ENCODE measurements around the gene FKBP10.

The FKBP10 gene

DNA sequence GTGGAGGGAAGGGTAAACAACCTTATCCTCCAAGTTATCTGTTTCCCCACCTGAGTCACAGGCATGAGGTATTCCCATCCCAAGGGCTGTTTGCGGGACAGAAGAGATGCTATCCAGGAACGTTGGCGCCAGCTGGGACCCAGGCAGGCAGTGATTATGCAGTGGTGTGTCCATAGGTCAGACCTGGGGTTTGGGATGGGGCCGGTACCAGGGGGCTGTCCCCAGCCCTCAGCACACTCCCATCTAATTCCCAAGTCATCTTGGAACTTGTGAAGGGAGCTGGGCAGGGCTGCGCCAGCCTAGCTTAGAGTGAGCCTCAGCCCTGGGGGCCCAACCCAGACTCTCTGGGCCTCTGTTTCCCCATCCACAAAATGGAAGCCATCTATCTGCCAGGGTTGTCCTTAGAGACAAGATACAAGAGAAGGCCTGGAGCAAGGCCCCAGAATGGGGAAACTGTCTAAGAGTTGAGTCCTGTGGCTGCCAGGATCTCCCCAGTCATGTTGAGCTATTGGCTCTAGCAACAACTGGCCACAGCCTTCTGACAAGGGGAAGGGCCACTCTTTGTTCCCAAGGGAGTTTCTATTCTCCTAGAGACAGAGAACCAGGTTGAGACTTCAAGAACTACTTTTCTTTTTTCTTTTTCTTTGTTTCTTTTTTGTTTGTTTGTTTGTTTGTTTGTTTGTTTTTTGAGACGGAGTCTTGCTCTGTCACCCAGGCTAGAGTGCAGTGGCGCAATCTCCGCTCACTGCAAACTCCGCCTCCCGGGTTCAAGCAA lies 16.5 kb upstream of the FKBP10 start:
- H3K9me3 ChIP-seq (ENCODE audit: control insufficient read depth, low read length): no peaks in the 10 kb centered on the region
- no peaks in the 10 kb centered on the region for H3K36me3 ChIP-seq (ENCODE audit: control insufficient read depth, insufficient read depth, low read length)
- H3K4me3 ChIP-seq (ENCODE audit: insufficient read depth, low read depth, low read length, poor library complexity, severe bottlenecking): no peak overlapping the region
- DNase-seq: no peak
- H3K27ac ChIP-seq (ENCODE audit: insufficient read depth, low read length, poor library complexity, severe bottlenecking): no peak overlapping the region
- H3K27me3 ChIP-seq (replicated peaks; ENCODE audit: control insufficient read depth, insufficient read depth, low read length, poor library complexity, severe bottlenecking): no peaks in the 10 kb centered on the region
- H3K4me1 ChIP-seq (ENCODE audit: control insufficient read depth, insufficient read depth, low read length, poor library complexity, severe bottlenecking): no peaks in the 10 kb centered on the region

DNA sequence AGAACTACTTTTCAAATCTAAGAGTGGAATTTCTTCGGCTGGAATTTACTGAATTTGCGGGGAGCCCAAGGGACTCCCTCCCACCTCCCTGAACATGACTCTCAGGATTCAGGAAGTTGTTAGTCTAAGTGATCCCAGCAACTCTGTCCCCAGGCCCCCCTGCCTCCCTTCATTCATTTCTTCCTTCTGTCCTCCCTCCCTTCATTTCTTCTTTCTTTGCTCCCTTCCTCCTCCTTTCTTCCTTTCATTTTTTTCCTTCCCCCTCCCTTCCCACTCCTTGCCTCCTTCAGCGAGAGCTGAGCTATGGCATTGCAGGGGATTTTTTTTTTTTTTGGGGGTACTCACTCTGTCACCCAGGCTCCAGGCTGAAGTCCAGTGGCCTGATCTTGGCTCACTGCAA lies 15.4 kb upstream of the FKBP10 start:
- no peak for DNase-seq
- no peaks in the 10 kb centered on the region for H3K4me1 ChIP-seq (ENCODE audit: control insufficient read depth, insufficient read depth, low read length, poor library complexity, severe bottlenecking)
- H3K36me3 ChIP-seq (ENCODE audit: control insufficient read depth, insufficient read depth, low read length): no peaks in the 10 kb centered on the region
- no peak overlapping the region for H3K4me3 ChIP-seq (ENCODE audit: insufficient read depth, low read depth, low read length, poor library complexity, severe bottlenecking)
- H3K9me3 ChIP-seq (ENCODE audit: control insufficient read depth, low read length): no peaks in the 10 kb centered on the region
- H3K27me3 ChIP-seq (replicated peaks; ENCODE audit: control insufficient read depth, insufficient read depth, low read length, poor library complexity, severe bottlenecking): no peaks in the 10 kb centered on the region
- H3K27ac ChIP-seq (ENCODE audit: insufficient read depth, low read length, poor library complexity, severe bottlenecking): no peak overlapping the region

DNA sequence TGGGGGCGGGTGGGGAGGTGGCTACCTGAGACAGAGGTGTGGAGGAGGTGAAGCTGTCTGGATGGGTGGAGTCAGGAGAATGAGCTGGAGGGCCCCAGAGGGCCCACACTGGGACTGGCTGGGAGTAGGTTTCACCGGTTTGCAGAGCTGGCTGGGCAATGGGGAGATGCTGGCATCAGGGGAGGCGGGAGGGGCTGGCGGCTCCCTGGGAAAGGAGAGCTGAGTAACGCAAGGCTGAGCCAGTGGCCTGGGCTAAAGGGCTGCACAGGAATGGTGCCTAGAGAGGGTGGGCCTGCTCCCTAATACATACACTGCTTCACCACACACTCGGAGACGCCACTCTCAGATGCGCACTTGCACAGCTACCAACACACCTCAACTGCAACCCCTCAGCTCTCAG lies 13.4 kb upstream of the FKBP10 start:
- no peak overlapping the region for H3K4me3 ChIP-seq (ENCODE audit: insufficient read depth, low read depth, low read length, poor library complexity, severe bottlenecking)
- H3K4me1 ChIP-seq (ENCODE audit: control insufficient read depth, insufficient read depth, low read length, poor library complexity, severe bottlenecking): no peaks in the 10 kb centered on the region
- no peaks in the 10 kb centered on the region for H3K36me3 ChIP-seq (ENCODE audit: control insufficient read depth, insufficient read depth, low read length)
- H3K27ac ChIP-seq (ENCODE audit: insufficient read depth, low read length, poor library complexity, severe bottlenecking): no peak overlapping the region
- no peaks in the 10 kb centered on the region for H3K27me3 ChIP-seq (replicated peaks; ENCODE audit: control insufficient read depth, insufficient read depth, low read length, poor library complexity, severe bottlenecking)
- no peak for DNase-seq
- H3K9me3 ChIP-seq (ENCODE audit: control insufficient read depth, low read length): no peaks in the 10 kb centered on the region

DNA sequence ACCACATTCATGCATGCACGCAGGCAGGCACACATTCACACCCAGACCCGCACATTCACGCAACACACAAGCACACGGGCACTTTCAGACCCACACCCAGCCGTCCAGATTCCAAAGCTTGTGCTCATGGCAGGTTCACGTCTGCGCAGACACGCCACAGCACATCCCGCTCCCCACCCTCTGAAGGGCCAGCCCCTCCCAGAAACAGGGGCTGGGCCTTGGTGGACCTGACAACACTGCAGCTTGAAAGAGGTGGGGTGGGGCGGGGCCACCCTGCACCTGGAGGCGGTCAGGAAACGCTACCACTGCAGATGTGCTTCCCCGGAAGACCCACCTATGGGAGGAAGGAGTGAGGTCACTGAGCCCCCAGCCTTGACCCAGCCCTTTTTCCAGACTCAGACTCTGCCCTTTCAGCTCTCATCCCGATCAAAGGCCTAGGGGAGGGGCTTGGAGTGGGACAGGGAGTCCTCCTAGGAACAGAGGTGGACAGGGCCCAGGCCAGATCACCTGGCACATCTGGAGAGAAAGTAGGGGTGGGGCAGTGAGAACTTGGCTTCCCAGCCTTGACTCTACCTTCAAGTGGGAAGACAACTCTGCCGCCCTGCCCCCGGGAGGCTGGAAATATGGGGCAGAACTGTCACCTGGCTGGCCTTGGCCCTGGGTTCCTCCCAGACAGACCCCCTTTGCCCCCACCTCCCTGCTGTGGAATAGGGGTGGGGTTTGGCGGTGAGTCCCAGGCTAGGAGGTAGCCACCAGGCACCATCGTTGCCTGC lies 12.0 kb upstream of the FKBP10 start:
- DNase-seq: peak in 1 of 3 donors; percentile 16
- no peaks in the 10 kb centered on the region for H3K27me3 ChIP-seq (replicated peaks; ENCODE audit: control insufficient read depth, insufficient read depth, low read length, poor library complexity, severe bottlenecking)

DNA sequence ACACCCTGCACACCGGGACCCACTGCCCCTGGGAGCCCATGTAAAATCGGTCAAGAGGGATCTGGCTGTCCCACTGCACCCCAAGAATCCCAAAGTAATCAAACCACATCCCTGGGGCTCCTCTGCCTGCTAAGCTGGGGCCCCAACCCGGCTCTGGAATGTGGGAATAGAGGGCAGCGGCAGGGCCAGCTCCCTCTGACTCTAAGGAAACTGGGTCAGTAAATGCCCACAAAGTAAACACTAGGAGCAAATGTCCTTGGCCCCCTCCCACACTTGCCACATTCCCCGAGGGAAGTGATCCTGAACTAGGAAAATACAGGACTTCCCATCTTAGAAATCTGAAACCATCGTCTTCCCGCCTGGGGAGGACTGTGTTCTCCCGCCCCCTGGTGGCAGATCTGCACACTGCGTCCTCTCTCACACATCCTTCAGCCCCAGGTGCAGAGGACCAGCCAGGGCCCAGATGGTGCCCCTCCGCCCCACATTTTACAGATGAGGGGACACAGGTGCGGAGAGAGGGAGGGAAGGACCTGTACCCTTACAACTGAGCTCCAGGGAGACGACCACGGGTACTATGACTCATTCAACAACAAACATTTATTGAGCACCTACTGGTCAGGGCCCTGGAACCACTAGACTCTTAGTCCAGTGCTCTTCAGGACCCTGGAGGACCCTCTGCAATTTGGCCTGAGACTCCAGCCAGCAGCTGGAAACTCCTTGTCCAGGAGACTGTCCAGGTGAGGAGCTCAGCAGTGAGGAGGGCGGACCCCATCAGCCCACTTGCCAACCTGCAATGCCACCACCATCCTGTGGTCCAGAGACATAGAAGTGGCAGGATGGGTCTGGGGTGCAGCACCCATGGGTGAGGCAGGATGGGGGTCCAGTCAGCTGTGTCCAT lies 11.2 kb upstream of the FKBP10 start:
- no peaks in the 10 kb centered on the region for H3K36me3 ChIP-seq (ENCODE audit: control insufficient read depth, insufficient read depth, low read length)
- H3K27ac ChIP-seq (ENCODE audit: insufficient read depth, low read length, poor library complexity, severe bottlenecking): no peak overlapping the region
- DNase-seq: peak; percentile 32 to 58 (median 38)
- no peaks in the 10 kb centered on the region for H3K4me1 ChIP-seq (ENCODE audit: control insufficient read depth, insufficient read depth, low read length, poor library complexity, severe bottlenecking)
- no peak overlapping the region for H3K4me3 ChIP-seq (ENCODE audit: insufficient read depth, low read depth, low read length, poor library complexity, severe bottlenecking)
- no peaks in the 10 kb centered on the region for H3K9me3 ChIP-seq (ENCODE audit: control insufficient read depth, low read length)
- H3K27me3 ChIP-seq (replicated peaks; ENCODE audit: control insufficient read depth, insufficient read depth, low read length, poor library complexity, severe bottlenecking): no peaks in the 10 kb centered on the region

More for the DNA sequence above, 12.0 kb upstream of the FKBP10 start:
- H3K36me3 ChIP-seq (ENCODE audit: control insufficient read depth, insufficient read depth, low read length): no peaks in the 10 kb centered on the region
- no peak overlapping the region for H3K27ac ChIP-seq (ENCODE audit: insufficient read depth, low read length, poor library complexity, severe bottlenecking)
- H3K4me3 ChIP-seq (ENCODE audit: insufficient read depth, low read depth, low read length, poor library complexity, severe bottlenecking): no peak overlapping the region
- H3K9me3 ChIP-seq (ENCODE audit: control insufficient read depth, low read length): no peaks in the 10 kb centered on the region
- H3K4me1 ChIP-seq (ENCODE audit: control insufficient read depth, insufficient read depth, low read length, poor library complexity, severe bottlenecking): no peaks in the 10 kb centered on the region

DNA sequence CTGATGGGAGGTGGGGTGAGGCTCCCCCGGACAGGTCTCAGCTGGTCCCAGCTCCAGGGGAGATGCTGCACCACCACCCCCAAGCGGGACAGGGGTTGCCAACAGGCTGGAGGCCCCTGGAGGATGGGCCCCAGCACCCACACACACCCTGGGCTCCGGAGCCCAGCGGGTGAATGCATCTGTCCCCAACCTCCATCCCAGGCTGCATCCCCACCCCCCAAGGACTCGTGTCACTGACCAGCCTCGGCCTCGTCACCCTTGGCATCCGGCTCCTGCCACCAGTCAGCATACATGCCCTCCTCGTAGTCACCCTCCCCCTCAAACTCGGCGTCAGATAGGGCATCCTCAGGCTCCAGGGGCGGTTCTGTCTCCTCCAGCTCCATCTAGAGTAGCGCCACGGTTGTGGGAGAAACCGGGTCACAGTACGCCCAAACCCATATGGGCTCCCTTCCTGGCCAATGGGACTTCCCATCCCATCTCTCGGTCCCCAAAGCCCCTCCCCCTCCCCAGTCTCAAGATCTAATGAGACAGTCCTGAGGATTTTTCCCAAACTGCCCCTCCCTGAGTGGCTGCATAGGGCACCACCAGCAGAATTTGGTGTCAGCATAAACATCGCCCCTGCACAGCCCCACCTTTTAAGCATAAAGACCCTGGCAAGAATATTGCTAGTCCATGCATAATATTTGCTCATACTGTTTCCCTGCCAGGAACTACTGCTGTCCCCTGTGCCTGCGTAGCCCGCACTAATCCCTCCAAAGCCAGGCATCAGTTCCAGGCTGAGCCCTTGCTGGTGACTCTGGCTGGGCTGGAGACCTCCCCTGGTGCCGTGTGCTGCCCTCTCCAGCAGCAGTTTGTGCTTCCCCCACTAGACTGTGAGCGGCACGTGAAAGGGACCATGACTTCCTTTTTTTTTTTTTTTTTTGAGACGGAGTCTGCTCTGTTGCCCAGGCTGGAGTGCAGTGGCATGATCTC lies 9.5 kb upstream of the FKBP10 start:
- no peaks in the 10 kb centered on the region for H3K9me3 ChIP-seq (ENCODE audit: control insufficient read depth, low read length)
- DNase-seq: no peak
- no peaks in the 10 kb centered on the region for H3K4me1 ChIP-seq (ENCODE audit: control insufficient read depth, insufficient read depth, low read length, poor library complexity, severe bottlenecking)
- no peak overlapping the region for H3K4me3 ChIP-seq (ENCODE audit: insufficient read depth, low read depth, low read length, poor library complexity, severe bottlenecking)
- H3K36me3 ChIP-seq (ENCODE audit: control insufficient read depth, insufficient read depth, low read length): no peaks in the 10 kb centered on the region
- H3K27me3 ChIP-seq (replicated peaks; ENCODE audit: control insufficient read depth, insufficient read depth, low read length, poor library complexity, severe bottlenecking): no peaks in the 10 kb centered on the region
- no peak overlapping the region for H3K27ac ChIP-seq (ENCODE audit: insufficient read depth, low read length, poor library complexity, severe bottlenecking)

DNA sequence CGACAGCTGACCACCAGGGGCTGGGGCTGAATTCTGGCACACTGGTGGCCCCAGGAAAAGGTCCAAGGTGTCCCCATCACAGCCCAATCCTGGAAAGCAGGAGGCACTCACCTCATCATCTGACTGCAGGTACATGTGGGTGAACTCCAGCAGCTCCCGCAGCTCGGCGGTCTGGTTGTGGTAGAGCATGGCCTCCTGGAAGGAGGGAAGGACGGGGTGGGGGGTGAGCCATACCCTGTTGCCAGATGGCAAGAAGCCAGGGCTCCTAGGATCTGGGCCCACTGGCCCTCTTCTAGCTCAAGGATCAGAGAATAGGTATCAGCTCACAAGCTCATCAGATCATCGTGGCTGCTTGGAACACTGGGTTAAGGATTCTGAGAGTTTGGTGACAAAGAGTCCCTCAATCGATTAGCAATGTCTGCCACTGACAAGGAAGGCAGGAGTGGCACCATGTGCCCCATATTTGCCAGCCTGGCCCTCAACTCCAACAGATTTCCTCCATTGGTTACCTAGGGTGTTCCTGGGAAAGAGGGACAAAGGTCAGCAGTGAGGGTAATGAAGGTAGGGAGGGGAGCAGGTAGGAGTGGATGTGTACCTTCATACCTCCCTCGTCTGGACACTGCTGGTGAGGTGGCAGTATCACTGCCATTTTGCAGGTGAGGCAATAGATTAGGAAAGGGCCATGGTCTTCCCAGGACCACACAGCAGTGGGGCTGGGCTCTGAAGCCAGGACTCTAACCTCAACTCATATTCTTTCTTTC lies 5.9 kb upstream of the FKBP10 start:
- Histone ChIP-seq H3K27me3 (replicated peaks; ENCODE audit: control insufficient read depth, insufficient read depth, low read length, poor library complexity, severe bottlenecking) (no peaks in the 10 kb centered on the region), H3K9me3 (ENCODE audit: control insufficient read depth, low read length) (no peaks in the 10 kb centered on the region), H3K27ac (ENCODE audit: insufficient read depth, low read length, poor library complexity, severe bottlenecking) (no peak overlapping the region), H3K4me1 (ENCODE audit: control insufficient read depth, insufficient read depth, low read length, poor library complexity, severe bottlenecking) (peaks cover 13% of the 10 kb centered on the region), H3K36me3 (ENCODE audit: control insufficient read depth, insufficient read depth, low read length) (no peaks in the 10 kb centered on the region), H3K4me3 (ENCODE audit: insufficient read depth, low read depth, low read length, poor library complexity, severe bottlenecking) (no peak overlapping the region)
- DNase-seq: no peak

DNA sequence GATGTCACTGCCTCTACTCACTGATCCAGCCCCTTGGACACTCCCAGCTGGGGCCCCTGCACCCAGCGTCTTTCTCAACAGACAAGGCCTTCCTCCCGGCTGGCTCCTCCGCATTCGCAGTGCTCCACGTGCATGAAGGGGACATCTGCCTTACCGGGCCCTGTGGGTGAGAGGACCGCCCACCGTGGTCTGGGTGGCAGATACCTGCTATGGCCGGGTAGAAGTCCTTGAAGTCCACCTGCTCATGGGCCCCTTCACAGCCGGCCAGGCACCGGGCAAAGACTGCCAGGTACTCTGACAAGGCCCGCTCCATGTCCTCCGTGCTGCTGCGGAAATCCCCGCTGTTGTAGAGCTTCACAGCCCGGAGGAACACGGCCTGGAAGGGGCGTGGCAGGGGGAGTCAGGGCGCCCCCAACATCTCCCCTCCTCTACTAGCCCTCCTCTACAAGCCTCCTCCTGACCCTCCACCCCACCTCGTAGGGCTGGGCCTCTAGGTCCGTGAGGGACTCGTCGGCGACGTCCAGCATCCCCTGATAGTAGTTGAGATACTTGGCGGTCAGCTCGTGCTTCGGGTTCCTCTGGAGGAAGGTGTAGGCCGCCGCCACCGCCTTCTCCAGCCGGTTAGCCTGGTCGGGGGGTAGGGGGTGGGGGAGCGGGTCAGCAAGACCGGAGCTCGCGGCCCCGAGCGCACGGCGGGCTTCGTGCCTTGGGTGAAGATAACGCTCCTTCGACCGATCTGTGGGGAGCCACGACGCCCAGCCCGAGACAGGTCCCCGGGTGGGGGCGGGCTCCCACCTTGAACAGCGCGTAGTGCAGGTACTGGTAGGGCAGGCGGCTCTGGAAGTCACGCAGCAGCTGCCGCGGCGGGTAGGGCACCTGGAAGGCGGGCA lies 1.9 kb upstream of the FKBP10 start:
- Histone ChIP-seq H3K4me1 (ENCODE audit: control insufficient read depth, insufficient read depth, low read length, poor library complexity, severe bottlenecking) (peaks cover 24% of the 10 kb centered on the region), H3K36me3 (ENCODE audit: control insufficient read depth, insufficient read depth, low read length) (no peaks in the 10 kb centered on the region), H3K4me3 (ENCODE audit: insufficient read depth, low read depth, low read length, poor library complexity, severe bottlenecking) (peak overlapping the region; percentile 68), H3K27ac (ENCODE audit: insufficient read depth, low read length, poor library complexity, severe bottlenecking) (no peak overlapping the region), H3K9me3 (ENCODE audit: control insufficient read depth, low read length) (no peaks in the 10 kb centered on the region), H3K27me3 (replicated peaks; ENCODE audit: control insufficient read depth, insufficient read depth, low read length, poor library complexity, severe bottlenecking) (no peaks in the 10 kb centered on the region)
- DNase-seq: no peak

All from effector memory CD4-positive, alpha-beta T cell (primary cell).